DMS79 treated with DMSO at 0.1 percent for 48 hours (cell line): ENCODE results near the gene ERC1.
"Not testable (repeated sequence)": the region's sequence is repeated elsewhere in the genome, so short reads cannot be mapped to it uniquely, and the experiment has no call there.

ENCODE experiments used
- DNase-seq: peaks from one replicate; lab custom pipeline; 2025; lab: John Stamatoyannopoulos, UW

Gene ERC1

GRCh38 chr12:1126091-1126490 is 135.1 kb downstream of the ERC1 start:
- DNase-seq, result no peak

- DNase-seq, result no peak
These were observed 136.0 kb downstream of the ERC1 start for GRCh38 chr12:1127021-1127420.

- DNase-seq, result peak; percentile 2
These were observed 139.1 kb downstream of the ERC1 start for GRCh38 chr12:1130164-1130563.

GRCh38 chr12:1130571-1130970 is 139.5 kb downstream of the ERC1 start:
- DNase-seq, result no peak

- no peak for DNase-seq
These were observed 140.8 kb downstream of the ERC1 start for GRCh38 chr12:1131811-1132224.

GRCh38 chr12:1132311-1132710 is 141.3 kb downstream of the ERC1 start:
- no peak for DNase-seq

GRCh38 chr12:1138691-1139090 is 147.7 kb downstream of the ERC1 start:
- DNase-seq, result no peak

GRCh38 chr12:1146758-1147157 is 155.7 kb downstream of the ERC1 start:
- not testable (repeated sequence) for DNase-seq

GRCh38 chr12:1147821-1148220 is 156.8 kb downstream of the ERC1 start:
- DNase-seq, result no peak

GRCh38 chr12:1157046-1157445 is 166.0 kb downstream of the ERC1 start:
- DNase-seq, result no peak

- no peak for DNase-seq
These were observed 170.2 kb downstream of the ERC1 start for GRCh38 chr12:1161197-1161596.

- peak; percentile 55 for DNase-seq
These were observed 171.2 kb downstream of the ERC1 start for GRCh38 chr12:1162081-1162760.

GRCh38 chr12:1167784-1168183 is 176.8 kb downstream of the ERC1 start:
- no peak for DNase-seq

- no peak for DNase-seq
These were observed 179.4 kb downstream of the ERC1 start for GRCh38 chr12:1170411-1170810.

GRCh38 chr12:1171657-1172408 is 180.8 kb downstream of the ERC1 start:
- DNase-seq, result peak; percentile 58

- DNase-seq, result no peak
These were observed 183.0 kb downstream of the ERC1 start for GRCh38 chr12:1173781-1174617.

GRCh38 chr12:1174659-1175058 is 183.6 kb downstream of the ERC1 start:
- DNase-seq, result no peak

GRCh38 chr12:1176191-1176590 is 185.2 kb downstream of the ERC1 start:
- DNase-seq, result no peak

- no peak for DNase-seq
These were observed 188.1 kb downstream of the ERC1 start for GRCh38 chr12:1179128-1179527.

- no peak for DNase-seq
These were observed 191.0 kb downstream of the ERC1 start for GRCh38 chr12:1182069-1182468.

GRCh38 chr12:1184402-1184801 is 193.4 kb downstream of the ERC1 start:
- no peak for DNase-seq

GRCh38 chr12:1185460-1186182 is 194.6 kb downstream of the ERC1 start:
- DNase-seq, result no peak
